K562 (cell line): ENCODE results near the gene DAB2. TPM values are rescaled to one million over a fixed set of nuclear protein-coding genes. Genes with fewer than 3 reads are reported as not detected.

Experiments
- ATF7 ChIP-seq: fragments of 450-650 bp; IDR thresholded peaks from 2 replicates; pipeline ENCODE4 v1.7.1; 2014; ENCODE audit warnings: mild to moderate bottlenecking, moderate library complexity
- C11orf30 ChIP-seq: fragments of 450-650 bp; IDR thresholded peaks from 2 replicates; pipeline ENCODE4 v1.6.1; 2016; ENCODE audit warnings: low read depth, mild to moderate bottlenecking
- CHD4 ChIP-seq: fragments of 200-600 bp; sonication (generic); IDR thresholded peaks from 3 replicates; pipeline ENCODE4 v1.6.1; 2012; ENCODE audit warnings: low read depth, mild to moderate bottlenecking, mixed read lengths, low read length, inconsistent platforms; ENCODE audit not compliant: insufficient read depth, insufficient replicate concordance, poor library complexity, severe bottlenecking
- CTBP1 ChIP-seq: fragments of 450-650 bp; IDR thresholded peaks from 2 replicates; pipeline ENCODE4 v1.6.1; 2016; ENCODE audit warnings: borderline replicate concordance
- EHMT2 ChIP-seq: fragments of 450-650 bp; IDR thresholded peaks from 2 replicates; pipeline ENCODE4 v1.6.1; 2018; ENCODE audit warnings: antibody characterized with exemption
- FOXK1 ChIP-seq: sonication (generic); formaldehyde crosslinking; IDR thresholded peaks from 2 replicates; pipeline ENCODE4 v1.8.0; 2022; ENCODE audit warnings: missing genetic modification reagents, mild to moderate bottlenecking, borderline replicate concordance
- IRF9 ChIP-seq: fragments of 450-650 bp; IDR thresholded peaks from 2 replicates; pipeline ENCODE4 v1.6.1; 2016; ENCODE audit warnings: missing biosample characterization, missing genetic modification characterization
- JUND ChIP-seq, 2 experiments: IDR thresholded peaks; 2 replicates in 1 of 2; 3 replicates in 1 of 2; pipeline ENCODE4 v1.6.1; 2011; ENCODE audit warnings: borderline replicate concordance in 2 of 2, low read depth in 2 of 2, low read length in 2 of 2, improper control_type of control experiment in 1 of 2, missing biosample characterization in 1 of 2, missing genetic modification characterization in 1 of 2, missing genetic modification reagents in 1 of 2
- KAT2B ChIP-seq: IDR thresholded peaks from one replicate; pipeline ENCODE4 v1.6.1; 2012; ENCODE audit warnings: low read depth, mild to moderate bottlenecking, control low read depth, inconsistent platforms, low read length, moderate library complexity
- MIER1 ChIP-seq: fragments of 450-650 bp; IDR thresholded peaks from 2 replicates; pipeline ENCODE4 v1.6.1; 2016; ENCODE audit warnings: antibody characterized with exemption, mild to moderate bottlenecking, low read depth
- NR2C2 ChIP-seq, 2 experiments: fragments of 200-800 bp in 1 of 2; sonication (Bioruptor generic) in 1 of 2; sonication (generic) in 1 of 2; formaldehyde crosslinking in 1 of 2; IDR thresholded peaks; 2 replicates each; pipeline versions ENCODE4 v1.6.1 to v1.8.0; 2016 to 2022; ENCODE audit warnings: mild to moderate bottlenecking in 1 of 2, missing compliant biosample characterization in 1 of 2, missing genetic modification characterization in 1 of 2, missing genetic modification reagents in 1 of 2
- RBM34 ChIP-seq: fragments of 200-400 bp; formaldehyde crosslinking; IDR thresholded peaks from 2 replicates; pipeline ENCODE4 v1.6.1; 2018; ENCODE audit warnings: low read length, borderline replicate concordance; ENCODE audit not compliant: insufficient read depth
- SP1 ChIP-seq: sonication (generic); formaldehyde crosslinking; IDR thresholded peaks from 2 replicates; pipeline ENCODE4 v1.8.1; 2022; ENCODE audit warnings: mild to moderate bottlenecking, missing genetic modification reagents
- TEAD1 ChIP-seq, 2 experiments: fragments of 450-650 bp in 1 of 2; sonication (generic) in 1 of 2; formaldehyde crosslinking; IDR thresholded peaks; 2 replicates each; pipeline versions ENCODE4 v1.4.0 to v1.8.0; 2020 to 2022; ENCODE audit warnings: mild to moderate bottlenecking in 2 of 2, missing genetic modification reagents in 1 of 2
- TRIM24 ChIP-seq, 2 experiments: fragments of 450-650 bp; IDR thresholded peaks; 2 replicates each; pipeline ENCODE4 v1.6.1; 2016
- U2AF2 ChIP-seq: fragments of 200-400 bp; formaldehyde crosslinking; optimal IDR thresholded peaks from 2 replicates; pipeline ENCODE3; 2017; ENCODE audit warnings: low read depth, mild to moderate bottlenecking, low read length
- ZNF592 ChIP-seq: fragments of 450-650 bp; IDR thresholded peaks from 2 replicates; pipeline ENCODE4 v1.6.1; 2017; ENCODE audit warnings: antibody characterized with exemption, mild to moderate bottlenecking
- ZNF639 ChIP-seq, 2 experiments: fragments of 200-800 bp in 1 of 2; sonication (Bioruptor generic) in 1 of 2; sonication (generic) in 1 of 2; formaldehyde crosslinking in 1 of 2; IDR thresholded peaks in 1 of 2; conservative IDR thresholded peaks in 1 of 2; 2 replicates each; pipeline versions ENCODE4 v1.5.0 to v1.6.1; 2016 to 2020; ENCODE audit warnings: missing compliant biosample characterization in 1 of 2, missing genetic modification characterization in 1 of 2, missing genetic modification reagents in 1 of 2
- polyA plus RNA-seq, 8 experiments: library from polyadenylated mRNA; depleted of rRNA in 4 of 8; stranded (reverse) in 5 of 8; unstranded in 3 of 8; fragments of >200 nt; fragmentation: Nextera tagmentation in 2 of 8; fragmentation: Illumina TruSeq in 1 of 8; extraction: Ambion mirVana in 2 of 8; extraction: Trizol in 1 of 8; gene quantifications; 2 replicates each; pipeline versions ENCODE4 v1.2.1 to v1.2.3, GENCODE V29; 2011 to 2014; ENCODE audit warnings: inconsistent platforms in 1 of 8, missing spikeins in 1 of 8
- total RNA-seq, 7 experiments: library from RNA; depleted of rRNA in 6 of 7; stranded (reverse); fragments of >200 nt in 6 of 7; fragmentation: Illumina TruSeq in 2 of 7; extraction: Trizol in 2 of 7; gene quantifications; 2 replicates each; pipeline versions ENCODE4 v1.2.1 to v1.2.3, GENCODE V29; 2011 to 2021; ENCODE audit warnings: low replicate concordance in 1 of 7

DAB2 gene
- total and polyA plus RNA-seq, 9 of the 15 experiments (the other 6 are each of a cell fraction or from before 2014, with no cell fraction given): 6.6 to 29.9 (median 24.1) TPM

GRCh38 chr5:39399135-39400036 is 25.4 kb downstream of the DAB2 start (continued):
- peak; percentile 90 for TF ChIP-seq C11orf30
- TF ChIP-seq FOXK1: no peak
- TF ChIP-seq MIER1: no peak
- peak in 1 of 2 experiments; percentile 69; a peak in 1 of 4 replicates for TF ChIP-seq TEAD1 (CRISPR knock-in tag; IDR thresholded peaks at IDR 0.05)
- TF ChIP-seq EHMT2: peak; percentile 74
- TF ChIP-seq ZNF639 (CRISPR knock-in tag; conservative IDR thresholded peaks at IDR 0.05 in 1 of 2, IDR thresholded peaks at IDR 0.05 in 1 of 2): peak in 1 of 2 experiments; percentile 16; a peak in 1 of 4 replicates
- TF ChIP-seq ZNF592: peak; percentile 65
- peak; percentile 84 to 89 for TF ChIP-seq TRIM24 (IDR thresholded peaks at IDR 0.05)
- no peak for TF ChIP-seq NR2C2 (CRISPR knock-in tag; IDR thresholded peaks at IDR 0.05)
- peak; percentile 29; the same call in 1 of the 2 replicates for TF ChIP-seq NR2C2 (tag; IDR thresholded peaks at IDR 0.05)
- no peak for TF ChIP-seq KAT2B
- TF ChIP-seq CTBP1: peak; percentile 56; the same call in 1 of the 2 replicates
- no peak for TF ChIP-seq CHD4
- no peak for TF ChIP-seq RBM34
- TF ChIP-seq U2AF2: no peak
- TF ChIP-seq SP1 (CRISPR knock-in tag): no peak
- peak; percentile 99 for TF ChIP-seq JUND (IDR thresholded peaks at IDR 0.05; ENCODE audit: borderline replicate concordance, low read depth, low read length)
- TF ChIP-seq JUND (tag; IDR thresholded peaks at IDR 0.05; ENCODE audit: borderline replicate concordance, low read depth, low read length): peak; percentile 100
- 0 out of 2 replicates have a peak, but pooled peaks have one; percentile 29 for TF ChIP-seq IRF9 (tag)
- TF ChIP-seq ATF7: peak; percentile 92
